NCI-H2029 treated with DMSO at 0.1 percent for 48 hours (cell line): Measurements from ENCODE around the gene SGIP1.
"Not testable (repeated sequence)": the region's sequence is repeated elsewhere in the genome, so short reads cannot be mapped to it uniquely, and the experiment has no call there.

Experiments
- DNase-seq: peaks from one replicate; lab custom pipeline; 2025; lab: John Stamatoyannopoulos, UW

The SGIP1 gene

DNA sequence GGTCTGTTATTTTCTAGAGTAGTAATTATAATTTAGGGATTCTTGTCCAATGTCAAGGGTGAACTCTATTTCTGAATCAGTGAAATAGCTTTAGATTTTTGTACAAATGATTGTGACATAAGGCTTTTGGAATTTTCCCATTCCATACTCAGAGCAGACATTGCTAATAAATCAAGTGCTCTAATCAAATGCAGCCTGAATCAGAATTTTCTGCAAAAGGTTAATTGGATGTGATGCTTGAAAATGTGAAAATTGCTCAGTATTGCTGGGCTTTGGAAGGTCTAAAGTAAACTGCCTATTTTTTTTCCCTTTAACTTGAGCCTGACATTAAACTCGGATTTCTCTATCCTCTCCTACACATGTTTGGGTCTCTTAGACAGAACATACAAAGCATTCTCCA is 23.2 kb downstream of the SGIP1 start:
- no peak for DNase-seq

DNA sequence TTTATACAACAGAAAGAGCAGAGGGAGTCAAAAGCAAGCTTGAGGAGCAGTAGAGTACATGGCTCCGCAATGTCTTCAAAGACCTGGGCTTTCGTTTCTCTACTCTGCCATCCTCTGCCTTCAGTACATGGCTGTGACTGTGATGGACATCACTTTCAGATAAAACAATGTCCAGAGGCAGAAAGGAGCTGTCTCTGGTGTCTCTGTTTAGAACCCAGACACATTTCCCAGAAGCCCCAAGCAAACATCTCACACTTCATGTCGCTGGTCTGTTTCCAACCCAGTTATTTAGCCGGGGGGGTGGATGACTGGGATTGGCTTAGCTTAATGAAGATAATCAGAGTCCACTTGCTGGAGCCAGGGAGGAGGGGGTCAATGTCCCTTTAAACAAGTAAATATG is 25.6 kb downstream of the SGIP1 start:
- no peak for DNase-seq

DNA sequence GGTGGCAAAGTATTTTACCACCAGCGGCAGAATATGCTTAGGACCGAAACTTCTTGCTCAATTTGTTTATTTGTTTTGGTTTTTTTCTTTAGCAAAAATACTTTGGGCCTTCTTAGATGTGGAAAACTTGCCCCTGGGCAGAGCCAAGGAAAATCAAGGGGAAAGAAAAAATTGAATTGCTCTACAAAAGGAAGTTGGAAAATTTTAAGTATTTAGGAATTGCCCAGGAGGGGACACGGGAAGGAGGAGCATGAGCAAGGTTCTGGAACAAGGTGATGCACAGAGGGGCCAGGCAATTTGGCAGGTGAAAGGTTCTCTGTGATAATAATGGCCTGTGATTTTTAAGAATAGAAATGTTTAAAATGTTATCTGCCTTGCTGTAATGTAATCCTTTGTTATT is 28.6 kb downstream of the SGIP1 start:
- DNase-seq: no peak

DNA sequence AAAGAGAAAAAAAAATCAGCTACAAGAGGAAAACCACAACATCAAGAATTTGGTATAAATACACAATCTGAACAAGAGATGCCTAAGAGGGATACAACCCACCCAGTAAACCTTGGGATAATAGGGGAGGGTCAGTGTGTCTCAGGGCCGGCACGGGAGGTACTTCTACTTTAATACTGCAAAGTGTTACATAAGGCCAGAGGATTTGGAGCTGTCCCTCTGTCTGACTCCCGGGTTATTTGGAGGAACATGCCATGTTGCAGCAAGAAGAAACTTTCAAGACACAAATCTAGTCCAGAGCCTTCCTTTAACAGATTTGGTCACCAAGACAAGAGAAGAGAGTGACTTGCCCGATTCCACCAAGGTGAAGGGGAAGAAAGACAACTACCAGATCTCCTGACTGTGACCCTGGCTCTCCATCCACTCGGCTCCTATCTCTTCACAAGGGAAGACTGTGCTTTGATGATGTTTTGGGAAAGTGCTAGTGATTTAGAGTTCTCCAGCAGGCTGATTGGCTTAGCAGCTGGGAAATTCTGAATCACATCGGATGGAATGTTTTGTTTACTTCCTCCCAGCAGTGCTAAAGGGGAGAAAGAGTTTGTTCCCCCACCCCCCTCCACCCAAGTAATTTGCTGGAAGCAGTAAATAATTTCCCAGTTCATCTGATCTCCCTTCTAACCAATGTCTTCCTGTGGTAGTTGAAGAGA is 29.3 kb downstream of the SGIP1 start:
- no peak for DNase-seq

DNA sequence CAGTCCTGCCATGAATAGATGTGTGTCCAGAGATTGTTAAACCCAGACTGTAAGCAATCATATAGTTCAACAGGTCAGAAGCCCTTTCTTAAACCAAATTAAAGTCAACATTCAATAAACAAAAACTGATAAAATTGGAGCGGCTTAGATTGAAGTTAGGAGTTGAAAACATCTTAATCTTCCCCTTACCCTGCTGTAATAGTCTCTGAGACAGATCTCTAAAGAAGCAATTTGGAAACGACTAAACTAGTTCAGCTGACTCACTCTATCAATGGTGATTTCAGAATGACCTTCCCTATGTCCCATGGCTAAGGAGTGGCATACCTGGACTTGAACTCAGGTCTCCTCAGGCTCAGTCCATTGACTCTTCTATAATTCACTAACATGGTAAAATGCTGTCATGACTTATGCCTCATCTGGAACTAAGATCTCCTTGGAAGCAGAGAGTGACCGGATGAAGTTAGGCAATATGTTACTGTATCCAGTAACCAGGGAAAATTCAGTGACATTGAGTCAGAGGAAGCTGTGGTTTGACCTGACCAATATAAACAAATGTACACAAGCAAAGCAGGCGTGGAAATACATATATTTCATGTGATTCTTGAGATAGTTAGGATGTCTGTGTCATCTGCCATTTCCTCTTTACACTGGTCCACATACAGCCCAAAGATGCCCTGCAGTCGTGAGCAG is 30.1 kb downstream of the SGIP1 start:
- no peak for DNase-seq

DNA sequence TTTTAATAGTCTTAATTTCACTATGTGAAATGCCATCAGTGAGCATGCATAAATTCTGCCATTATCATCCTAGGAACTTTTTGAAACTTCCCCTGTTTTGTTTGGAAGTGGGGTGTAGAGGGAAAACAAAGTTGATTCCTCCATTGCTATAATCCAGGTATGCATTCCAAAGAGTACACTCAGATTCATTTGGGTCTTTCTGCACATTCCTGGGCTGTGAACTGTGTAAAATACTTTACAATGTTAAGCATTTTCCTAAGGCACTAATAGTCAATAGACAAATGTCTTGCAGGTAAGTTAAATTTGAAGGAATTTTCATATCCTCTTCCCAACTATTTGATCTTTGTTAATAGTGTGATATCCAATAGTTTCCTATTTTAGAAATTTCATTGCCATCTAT is 36.2 kb downstream of the SGIP1 start:
- no peak for DNase-seq

DNA sequence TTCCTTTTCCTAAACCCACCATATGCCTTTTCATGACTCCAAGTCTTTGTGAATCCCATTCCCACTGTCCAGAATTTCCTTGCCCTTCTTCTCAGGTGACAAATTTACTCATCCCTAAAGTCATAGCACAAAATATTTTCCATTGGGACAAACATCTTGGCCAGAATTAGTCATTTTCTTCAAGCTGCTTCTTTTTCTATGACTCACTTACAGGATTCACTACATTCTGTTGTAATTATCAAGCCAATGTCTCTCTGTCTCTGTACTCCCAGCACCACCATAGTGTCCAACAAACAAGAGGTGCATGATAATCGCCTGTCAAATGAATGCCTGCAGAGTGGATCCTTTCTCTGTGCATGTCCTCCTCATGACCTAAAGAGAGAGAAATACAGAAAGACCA is 37.8 kb downstream of the SGIP1 start:
- no peak for DNase-seq

DNA sequence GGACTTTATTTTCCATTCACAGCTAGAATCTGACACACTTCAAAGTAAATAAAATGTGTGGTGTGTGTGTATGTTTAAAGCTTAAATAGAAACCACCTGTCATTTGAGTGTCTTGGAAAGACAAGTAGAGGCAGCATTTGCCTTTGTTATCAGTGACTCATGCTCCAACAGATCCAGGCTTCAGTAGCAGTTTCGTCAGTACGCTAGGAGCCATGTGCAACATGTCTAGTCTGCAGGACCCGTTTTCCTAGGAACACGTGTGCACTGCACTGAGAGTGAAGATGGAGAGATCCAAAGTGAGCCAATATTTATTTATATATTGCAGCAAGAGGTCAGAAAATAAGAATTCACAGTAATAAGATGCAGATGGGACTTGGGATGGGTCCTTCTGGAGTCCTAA is 41.8 kb downstream of the SGIP1 start:
- DNase-seq: peak; percentile 25

DNA sequence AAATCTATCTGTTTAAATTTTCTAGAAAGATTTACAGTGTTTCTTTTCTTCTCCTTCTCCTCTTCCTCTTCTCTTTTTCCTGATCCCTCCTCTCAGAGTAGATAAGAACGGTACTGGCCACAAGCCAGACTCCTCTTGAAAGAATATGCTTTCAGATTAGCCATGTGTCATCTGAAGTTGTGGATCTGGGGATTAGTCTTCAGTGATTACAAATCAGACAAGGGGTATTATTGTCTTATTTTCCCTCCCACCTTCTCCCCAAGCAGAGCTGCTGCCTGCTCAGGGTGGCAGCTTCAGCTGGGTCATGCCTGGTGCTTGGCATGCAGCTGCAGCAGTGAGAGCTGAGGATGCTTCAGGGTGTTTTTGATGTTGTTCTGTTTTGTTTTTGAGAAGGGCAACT is 42.7 kb downstream of the SGIP1 start:
- peak; percentile 71 for DNase-seq

DNA sequence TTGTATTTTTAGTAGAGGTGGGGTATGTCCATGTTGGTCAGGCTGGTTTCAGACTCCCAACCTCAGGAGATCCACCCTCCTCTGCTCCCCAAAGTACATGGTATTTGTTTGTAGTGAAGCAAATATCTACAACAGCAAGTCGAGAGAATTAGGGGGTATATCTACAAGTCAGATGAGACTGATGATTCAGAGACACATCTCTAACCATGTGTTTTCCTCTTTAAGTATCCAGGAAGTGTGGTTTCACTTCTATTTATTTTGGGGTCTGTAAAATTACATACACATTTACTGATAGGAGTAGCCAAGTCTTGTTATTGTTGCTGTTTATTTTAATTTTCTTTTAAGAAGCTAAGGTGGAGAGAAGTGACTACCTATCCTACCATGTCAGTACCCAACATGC is 44.9 kb downstream of the SGIP1 start:
- DNase-seq: no peak

DNA sequence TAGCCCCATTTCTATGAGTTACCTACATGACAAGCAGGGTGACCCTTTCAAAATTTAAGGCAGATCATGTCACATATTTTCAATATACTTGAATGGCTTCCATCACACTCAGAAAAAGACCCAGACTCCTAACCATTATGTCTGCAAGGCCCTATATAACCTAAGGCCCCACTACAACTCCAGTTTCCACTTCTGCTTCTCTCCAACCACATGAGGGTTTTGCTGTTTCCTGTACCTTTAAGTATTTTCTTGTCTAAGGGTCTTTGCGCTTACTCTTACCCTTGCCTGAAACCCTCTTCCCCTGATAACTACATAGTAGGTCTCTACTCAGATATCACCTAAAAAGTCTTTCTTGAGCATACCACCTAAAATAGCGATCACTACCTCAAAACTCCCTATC is 46.1 kb downstream of the SGIP1 start:
- DNase-seq: no peak

DNA sequence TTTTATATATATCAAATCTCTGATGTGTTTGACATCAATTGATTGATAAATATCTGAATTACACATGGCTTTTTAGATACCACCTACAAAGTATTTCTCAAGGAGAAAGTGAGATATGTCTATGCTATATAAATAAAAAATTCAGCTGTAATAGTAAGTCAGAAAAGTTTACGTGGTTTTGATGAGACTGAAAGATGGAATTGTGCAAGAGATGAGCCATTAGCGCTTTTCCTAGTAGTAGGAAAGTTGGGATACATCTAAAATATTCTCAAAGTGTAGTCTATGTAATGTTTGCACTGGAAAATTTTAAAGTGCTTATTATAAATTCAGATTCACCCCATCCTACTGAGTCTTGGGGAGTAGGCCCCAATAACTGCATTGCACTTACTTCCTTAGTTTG is 49.1 kb downstream of the SGIP1 start:
- DNase-seq: no peak

DNA sequence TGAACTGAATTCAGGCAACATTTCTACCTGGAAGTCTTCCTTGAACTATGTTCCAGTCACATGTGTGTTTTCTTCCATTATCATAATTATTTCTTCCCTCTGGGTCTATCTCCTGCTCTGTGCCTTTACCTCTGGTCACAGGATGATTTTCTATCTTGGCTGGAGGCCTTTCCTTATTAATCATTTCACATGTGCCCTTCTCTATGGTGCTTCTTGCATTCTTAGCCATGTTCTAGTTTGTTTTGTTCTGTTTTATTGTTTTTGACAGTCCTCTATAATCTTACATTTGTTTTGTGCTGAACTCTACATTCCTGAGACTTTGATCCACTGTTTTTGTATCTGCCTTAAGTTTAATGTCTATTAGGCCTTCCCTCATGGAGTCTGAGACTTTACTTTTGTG is 51.0 kb downstream of the SGIP1 start:
- no peak for DNase-seq

DNA sequence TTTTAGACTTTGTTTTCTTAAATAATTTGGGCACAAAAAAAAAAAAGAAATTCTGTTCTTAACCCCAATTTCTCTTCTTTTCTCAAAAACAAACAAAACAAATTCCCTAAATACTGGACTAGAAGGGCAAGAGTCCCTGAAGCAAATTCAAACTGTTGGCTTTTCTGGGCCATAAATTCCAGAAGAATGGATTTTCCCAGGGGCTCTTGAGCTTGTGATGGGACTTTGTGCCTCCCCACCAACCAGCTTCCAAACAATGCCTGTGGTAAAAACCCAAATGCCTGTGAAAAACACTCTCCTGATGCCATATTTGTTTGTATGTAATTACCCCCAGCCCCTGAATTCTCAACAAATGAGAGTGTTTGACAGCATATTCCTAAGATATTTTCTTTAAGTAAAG is 55.4 kb downstream of the SGIP1 start:
- no peak for DNase-seq

DNA sequence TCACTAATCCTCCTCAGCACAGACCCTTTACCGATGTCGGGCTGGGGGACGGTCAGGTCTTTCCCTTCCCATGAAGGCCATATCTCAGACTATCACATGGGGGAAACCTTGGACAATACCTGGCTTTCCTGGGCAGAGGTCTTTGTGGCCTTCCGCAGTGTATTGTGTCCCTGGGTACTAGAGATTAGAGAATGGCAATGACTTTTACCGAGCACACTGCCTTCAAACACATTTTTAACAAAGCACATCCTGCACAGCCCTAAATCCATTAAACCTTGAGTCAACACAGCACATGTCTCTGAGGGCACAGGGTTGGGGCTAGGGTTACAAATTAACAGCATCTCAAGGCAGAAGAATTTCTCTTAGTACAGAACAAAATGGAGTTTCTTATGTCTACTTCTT is 58.2 kb downstream of the SGIP1 start:
- DNase-seq: not testable (repeated sequence)

DNA sequence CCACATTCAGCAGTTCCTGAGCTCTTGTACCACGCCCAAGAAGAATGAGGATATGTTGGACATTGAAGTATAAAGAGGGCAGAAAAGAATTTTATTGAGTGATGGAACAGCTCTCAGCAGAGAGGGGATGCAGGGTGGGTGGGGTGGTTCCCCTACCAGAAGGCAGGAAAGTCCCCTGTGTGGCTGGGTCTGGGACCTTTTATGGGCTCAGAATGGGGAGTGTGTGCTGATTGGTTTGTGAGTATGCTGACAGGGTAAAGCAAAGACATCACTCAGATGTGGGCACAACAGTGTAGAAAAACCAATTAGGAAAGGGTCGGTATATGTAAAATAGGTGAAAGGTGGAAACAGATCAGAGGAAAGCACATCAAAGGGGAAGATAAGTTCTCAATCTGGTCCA is 62.2 kb downstream of the SGIP1 start:
- no peak for DNase-seq

DNA sequence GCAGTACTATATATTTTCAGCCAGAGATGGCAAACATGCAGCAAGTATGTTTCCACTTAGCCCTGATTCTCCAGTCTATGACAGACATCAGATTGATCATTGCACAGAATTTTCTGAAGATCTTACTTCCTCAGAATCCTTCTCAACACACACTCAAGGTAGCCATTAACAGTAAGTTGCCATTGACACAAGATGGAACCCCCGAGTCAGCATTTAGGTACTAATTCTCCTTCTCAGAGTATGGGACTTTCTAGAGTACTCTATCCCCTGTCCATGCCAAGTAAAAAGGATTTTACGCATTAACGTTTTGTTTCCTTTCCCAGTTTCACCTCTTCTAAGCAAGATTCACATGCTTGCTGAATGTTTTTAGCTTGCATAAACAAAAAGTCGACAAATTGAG is 63.5 kb downstream of the SGIP1 start:
- no peak for DNase-seq

DNA sequence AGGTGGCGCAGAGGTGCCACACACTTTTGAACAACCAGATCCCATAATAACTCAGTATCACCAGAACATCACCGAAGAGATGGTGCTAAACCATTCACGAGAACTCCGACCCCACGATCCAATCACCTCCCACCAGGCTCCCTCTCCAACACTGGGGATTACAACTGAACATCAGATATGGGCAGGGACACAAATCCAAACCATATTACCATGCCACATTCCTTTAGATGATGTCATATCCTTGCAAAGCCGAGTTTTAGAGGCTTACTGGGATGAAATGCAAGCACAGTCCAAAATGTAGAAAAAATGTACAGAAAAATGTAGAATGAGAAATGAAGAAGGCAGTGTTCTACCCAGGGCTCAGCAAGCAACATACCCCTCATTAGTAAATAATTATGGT is 64.7 kb downstream of the SGIP1 start:
- DNase-seq: no peak

DNA sequence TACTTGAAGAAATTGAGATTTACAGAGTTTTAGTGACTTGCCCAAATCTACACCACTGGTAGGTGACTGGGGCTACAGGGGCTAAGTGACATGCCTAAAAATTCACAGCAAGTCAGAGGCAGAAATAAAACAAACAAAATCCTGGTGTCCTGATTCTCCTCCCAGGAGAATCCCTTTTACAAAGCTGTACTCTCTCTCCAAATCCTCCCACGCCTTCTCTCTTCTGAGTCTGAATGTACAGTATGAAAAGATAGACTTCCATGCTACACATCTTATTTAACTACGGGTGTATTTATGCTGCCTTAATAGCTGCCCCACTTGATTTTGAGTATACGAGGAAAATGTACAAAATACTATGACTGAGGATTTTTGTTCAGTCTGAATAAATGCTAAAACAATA is 65.4 kb downstream of the SGIP1 start:
- no peak for DNase-seq

DNA sequence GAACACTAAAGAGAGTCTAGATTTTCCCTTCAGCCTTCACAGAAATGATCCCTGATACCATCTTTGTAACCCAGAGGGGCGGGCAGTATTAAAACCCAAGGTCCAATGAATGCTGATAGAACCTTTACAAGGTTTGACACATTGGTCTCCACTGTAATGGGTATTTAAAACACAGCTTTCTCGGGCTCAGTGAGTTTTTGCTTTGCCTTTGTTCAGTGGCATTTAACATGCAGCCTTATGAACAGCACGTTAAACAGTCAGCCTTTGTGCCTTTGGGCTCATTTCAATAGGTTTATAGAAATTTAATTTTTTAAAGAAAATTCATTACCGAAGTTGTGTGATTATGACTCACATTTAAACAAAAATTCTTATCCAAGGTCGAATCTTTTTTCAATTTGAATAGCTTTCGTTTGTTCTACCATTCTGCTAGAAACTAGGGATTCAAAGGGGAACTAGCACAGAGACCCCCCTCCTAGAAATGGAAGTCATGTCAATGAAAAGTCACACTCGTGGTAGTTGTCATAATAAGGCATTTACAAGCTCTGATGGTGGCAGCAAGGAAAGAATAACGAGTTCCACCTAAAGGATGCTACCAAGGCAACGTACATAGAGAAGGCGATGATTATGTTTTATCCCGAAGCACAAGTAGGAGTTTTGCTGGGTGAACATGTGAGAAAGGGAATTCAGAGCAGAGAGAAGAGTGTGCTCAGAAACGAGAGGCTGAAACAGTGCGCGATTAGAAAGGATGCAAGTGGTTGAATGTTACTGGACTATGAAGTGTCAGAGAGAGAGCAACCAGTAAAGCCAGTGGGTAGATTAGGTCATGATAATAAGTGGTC is 66.2 kb downstream of the SGIP1 start:
- DNase-seq: no peak

DNA sequence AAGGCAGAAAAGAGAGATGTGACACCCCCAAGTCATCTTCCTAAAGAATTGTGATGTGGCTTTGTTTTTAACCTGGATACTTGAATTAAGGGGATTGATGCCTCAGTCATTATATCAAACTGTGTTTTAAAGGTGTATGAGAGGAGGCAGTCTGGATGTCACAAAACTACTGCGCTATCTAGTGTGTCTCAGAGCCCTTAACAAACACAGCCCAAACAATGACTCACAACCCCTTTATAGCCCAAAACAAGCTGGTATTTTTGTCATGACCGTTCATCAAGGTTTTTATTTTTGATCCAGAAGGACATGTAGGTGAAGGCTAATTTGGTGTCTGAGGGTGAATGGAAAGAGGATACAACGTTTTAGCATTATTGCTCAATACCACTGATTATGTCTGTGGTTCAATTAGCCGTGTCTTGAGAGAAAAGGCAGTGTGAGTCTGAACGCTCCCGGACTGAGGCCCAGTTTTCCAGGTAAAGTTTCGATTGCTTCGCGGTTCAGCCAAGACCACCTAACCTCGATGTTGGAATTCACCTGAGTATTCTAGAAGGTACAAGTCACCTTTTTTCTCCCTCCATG is 71.6 kb downstream of the SGIP1 start:
- DNase-seq: no peak

DNA sequence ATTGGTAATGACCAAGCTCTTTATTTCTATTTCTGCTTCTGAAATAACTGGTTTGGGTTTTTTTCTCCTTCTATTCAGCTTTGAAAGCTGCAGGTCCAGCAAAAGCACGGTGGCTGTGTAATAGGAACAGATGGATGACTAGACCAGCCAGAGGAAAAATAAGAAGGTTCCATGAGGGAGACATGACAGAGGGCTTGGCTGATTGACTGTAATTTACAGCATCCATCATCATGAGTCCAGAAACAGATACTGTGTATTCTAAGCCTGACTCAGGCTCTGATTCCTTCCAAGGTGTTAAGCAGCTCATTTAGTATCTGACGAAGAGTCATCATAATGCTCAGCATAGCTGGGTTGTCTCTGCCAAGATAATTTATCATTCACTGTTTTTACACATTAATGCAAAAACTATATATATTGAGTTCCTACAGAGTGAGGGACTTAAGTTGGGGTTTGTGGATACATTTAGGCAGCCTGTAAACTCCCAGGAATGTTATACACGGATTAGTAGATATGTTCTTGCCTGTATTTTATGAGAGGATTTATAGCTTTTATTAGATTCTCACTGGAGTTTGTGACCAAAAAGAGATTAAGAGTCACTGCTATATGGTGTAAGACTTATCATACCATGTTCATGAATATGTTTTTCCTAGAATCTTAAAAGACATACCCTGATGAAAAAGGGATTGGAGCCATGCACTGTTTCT is 72.6 kb downstream of the SGIP1 start:
- DNase-seq: no peak
